Activated CD4-positive, CD25-positive, alpha-beta regulatory T cell treated with anti-CD3 and anti-CD28 coated beads, Interleukin-2, amount 50 U/mL, for 72 hours (primary cell): ENCODE data around the gene ZBED1.
"Not testable (repeated sequence)": the region's sequence is repeated elsewhere in the genome, so short reads cannot be mapped to it uniquely, and the experiment has no call there.

ENCODE experiments used
- DNase-seq: peaks from one replicate; pipeline ENCODE4 v3.0.0; 2021

The ZBED1 gene

GRCh38 chrX:2500803-2501558 is at the start of gene ZBED1, which contains the start of gene DHRSX:
TSS of gene ZBED1 (minus strand) at chrX:2500976. CDS start at chrX:2490719, 10,257 bp downstream.
TSS of gene DHRSX (minus strand) at chrX:2500976. CDS start at chrX:2500925, 51 bp downstream.
- DNase-seq: peak; percentile 69

GRCh38 chrX:2549876-2550275 is 49.1 kb upstream of the ZBED1 start:
- DNase-seq: no peak

- no peak for DNase-seq
These were observed 48.1 kb upstream of the ZBED1 start for GRCh38 chrX:2548711-2549423.

GRCh38 chrX:2547736-2548135 is 47.0 kb upstream of the ZBED1 start:
- no peak for DNase-seq

GRCh38 chrX:2546496-2546895 is 45.7 kb upstream of the ZBED1 start:
- no peak for DNase-seq

GRCh38 chrX:2545144-2545543 is 44.4 kb upstream of the ZBED1 start:
- DNase-seq: no peak

- DNase-seq: no peak
These were observed 42.2 kb upstream of the ZBED1 start for GRCh38 chrX:2542826-2543521.

- DNase-seq: no peak
These were observed 40.8 kb upstream of the ZBED1 start for GRCh38 chrX:2541603-2542002.

- DNase-seq: no peak
These were observed 39.7 kb upstream of the ZBED1 start for GRCh38 chrX:2540426-2540947.

GRCh38 chrX:2539586-2539985 is 38.8 kb upstream of the ZBED1 start:
- no peak for DNase-seq

GRCh38 chrX:2538031-2538757 is 37.4 kb upstream of the ZBED1 start:
- DNase-seq: no peak

GRCh38 chrX:2536974-2537373 is 36.2 kb upstream of the ZBED1 start:
- DNase-seq: no peak

- DNase-seq: no peak
These were observed 35.4 kb upstream of the ZBED1 start for GRCh38 chrX:2536141-2536540.

GRCh38 chrX:2534261-2535021 is 33.7 kb upstream of the ZBED1 start:
- DNase-seq: not testable (repeated sequence)

- DNase-seq: no peak
These were observed 32.6 kb upstream of the ZBED1 start for GRCh38 chrX:2533424-2533823.

GRCh38 chrX:2526390-2526789 is 25.6 kb upstream of the ZBED1 start:
- DNase-seq: no peak

- DNase-seq: no peak
These were observed 23.1 kb upstream of the ZBED1 start for GRCh38 chrX:2523911-2524310.

GRCh38 chrX:2521927-2522386 is 21.2 kb upstream of the ZBED1 start:
- no peak for DNase-seq

GRCh38 chrX:2521092-2521926 is 20.5 kb upstream of the ZBED1 start:
- no peak for DNase-seq

GRCh38 chrX:2520539-2520938 is 19.8 kb upstream of the ZBED1 start:
- DNase-seq: no peak

GRCh38 chrX:2519638-2520037 is 18.9 kb upstream of the ZBED1 start:
- DNase-seq: not testable (repeated sequence)
